Osteocyte (in vitro differentiated cells): ENCODE results near the gene GLIPR2. TPM values are rescaled to one million over a fixed set of nuclear protein-coding genes. Genes with fewer than 3 reads are reported as not detected.

Experiments used
- DNase-seq: peaks from one replicate; pipeline ENCODE4 v3.0.0; 2021; ENCODE audit warnings: mixed read lengths; ENCODE audit not compliant: unreplicated experiment; ENCODE audit errors: extremely low spot score
- H3K27ac Mint-ChIP-seq: one replicate; pipeline ENCODE4 v1.8.0; 2021; ENCODE audit warnings: mild to moderate bottlenecking, mixed read lengths; ENCODE audit not compliant: unreplicated experiment
- H3K27me3 Mint-ChIP-seq: one replicate; pipeline ENCODE4 v1.8.0; 2021; ENCODE audit warnings: mixed read lengths; ENCODE audit not compliant: unreplicated experiment
- H3K36me3 Mint-ChIP-seq: one replicate; pipeline ENCODE4 v1.8.0; 2021; ENCODE audit warnings: mixed read lengths; ENCODE audit not compliant: unreplicated experiment
- H3K4me1 Mint-ChIP-seq: one replicate; pipeline ENCODE4 v1.8.0; 2021; ENCODE audit warnings: mixed read lengths; ENCODE audit not compliant: unreplicated experiment
- H3K4me3 Mint-ChIP-seq: one replicate; pipeline ENCODE4 v1.8.0; 2021; ENCODE audit warnings: mild to moderate bottlenecking, moderate library complexity, mixed read lengths; ENCODE audit not compliant: unreplicated experiment
- H3K9me3 Mint-ChIP-seq: one replicate; pipeline ENCODE4 v1.8.0; 2021; ENCODE audit warnings: mixed read lengths; ENCODE audit not compliant: unreplicated experiment
- CTCF ChIP-seq: fragments of 200-600 bp; sonication (generic); IDR thresholded peaks from 2 replicates; pipeline ENCODE4 v1.5.0; 2021; ENCODE audit warnings: antibody characterized with exemption, mild to moderate bottlenecking, moderate library complexity
- total RNA-seq: library from RNA; stranded (reverse); gene quantifications from 2 replicates; pipeline ENCODE4 v1.2.1, GENCODE V29; 2021

The GLIPR2 gene
- total RNA-seq, 1 donor from 2014 or later, result 30.6 TPM

GRCh38 chr9:36193023-36193422 is 56.5 kb downstream of the GLIPR2 start:
- Mint-ChIP-seq H3K27ac (peak overlapping the region; percentile 45), H3K27me3 (no peaks in the 10 kb centered on the region), H3K36me3 (peaks cover 20% of the 10 kb centered on the region), H3K9me3 (no peaks in the 10 kb centered on the region), H3K4me1 (peaks cover 48% of the 10 kb centered on the region), H3K4me3 (peak overlapping the region; percentile 84)
- TF ChIP-seq CTCF, result no peak
- DNase-seq, result no peak

- Mint-ChIP-seq H3K4me3 (peak overlapping the region; percentile 11), H3K9me3 (no peaks in the 10 kb centered on the region)
These were observed 57.9 kb downstream of the GLIPR2 start for GRCh38 chr9:36194326-36195000.

GRCh38 chr9:36204906-36205547 is 68.5 kb downstream of the GLIPR2 start:
- Mint-ChIP-seq H3K9me3 (no peaks in the 10 kb centered on the region), H3K4me1 (peaks cover 10% of the 10 kb centered on the region), H3K27ac (no peak overlapping the region), H3K36me3 (peaks cover 66% of the 10 kb centered on the region), H3K4me3 (no peak overlapping the region), H3K27me3 (no peaks in the 10 kb centered on the region)
- DNase-seq, result no peak
- peak; percentile 27 for TF ChIP-seq CTCF

More at GRCh38 chr9:36194326-36195000, 57.9 kb downstream of the GLIPR2 start:
- peak overlapping the region; percentile 33 for H3K27ac Mint-ChIP-seq
- no peak for TF ChIP-seq CTCF
- peaks cover 27% of the 10 kb centered on the region for H3K36me3 Mint-ChIP-seq
- peaks cover 48% of the 10 kb centered on the region for H3K4me1 Mint-ChIP-seq
- no peaks in the 10 kb centered on the region for H3K27me3 Mint-ChIP-seq
- no peak for DNase-seq

GRCh38 chr9:36207016-36207415 is 70.5 kb downstream of the GLIPR2 start:
- no peaks in the 10 kb centered on the region for H3K9me3 Mint-ChIP-seq
- no peaks in the 10 kb centered on the region for H3K27me3 Mint-ChIP-seq
- peaks cover 72% of the 10 kb centered on the region for H3K36me3 Mint-ChIP-seq
- DNase-seq, result no peak
- H3K4me1 Mint-ChIP-seq, result peaks cover 10% of the 10 kb centered on the region
- peak overlapping the region; percentile 23 for H3K27ac Mint-ChIP-seq
- no peak overlapping the region for H3K4me3 Mint-ChIP-seq
- TF ChIP-seq CTCF, result no peak

GRCh38 chr9:36207546-36208012 is 71.0 kb downstream of the GLIPR2 start:
- Mint-ChIP-seq H3K36me3 (peaks cover 72% of the 10 kb centered on the region), H3K4me3 (no peak overlapping the region), H3K9me3 (no peaks in the 10 kb centered on the region), H3K27me3 (no peaks in the 10 kb centered on the region), H3K27ac (peak overlapping the region; percentile 54), H3K4me1 (peaks cover 10% of the 10 kb centered on the region)
- no peak for DNase-seq
- no peak for TF ChIP-seq CTCF
